Measurements from ENCODE around the gene CHFR.
"Not testable (repeated sequence)": the region's sequence is repeated elsewhere in the genome, so short reads cannot be mapped to it uniquely, and the experiment has no call there.

The CHFR gene

DNA sequence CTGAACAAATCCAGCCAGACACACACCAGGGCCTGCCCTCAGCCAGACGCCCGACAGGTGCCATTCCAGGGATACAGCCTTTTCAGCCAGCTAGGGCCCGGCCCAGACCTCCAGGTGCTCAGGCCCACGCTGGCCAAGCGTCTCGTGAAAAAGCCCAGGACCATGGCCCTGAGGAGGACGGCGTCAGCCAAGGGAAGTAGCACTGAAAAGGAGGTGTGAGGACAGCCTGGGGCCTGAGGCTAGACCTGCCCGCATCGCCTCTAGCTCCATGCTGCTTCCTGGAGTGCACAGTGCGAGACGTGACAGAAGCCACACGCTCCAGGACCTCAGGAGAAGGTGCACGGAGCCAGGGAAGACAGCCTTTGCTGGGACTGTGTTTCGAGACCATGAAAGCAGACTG is 88.6 kb downstream of the CHFR start:
- TF ChIP-seq, protein P1, sequence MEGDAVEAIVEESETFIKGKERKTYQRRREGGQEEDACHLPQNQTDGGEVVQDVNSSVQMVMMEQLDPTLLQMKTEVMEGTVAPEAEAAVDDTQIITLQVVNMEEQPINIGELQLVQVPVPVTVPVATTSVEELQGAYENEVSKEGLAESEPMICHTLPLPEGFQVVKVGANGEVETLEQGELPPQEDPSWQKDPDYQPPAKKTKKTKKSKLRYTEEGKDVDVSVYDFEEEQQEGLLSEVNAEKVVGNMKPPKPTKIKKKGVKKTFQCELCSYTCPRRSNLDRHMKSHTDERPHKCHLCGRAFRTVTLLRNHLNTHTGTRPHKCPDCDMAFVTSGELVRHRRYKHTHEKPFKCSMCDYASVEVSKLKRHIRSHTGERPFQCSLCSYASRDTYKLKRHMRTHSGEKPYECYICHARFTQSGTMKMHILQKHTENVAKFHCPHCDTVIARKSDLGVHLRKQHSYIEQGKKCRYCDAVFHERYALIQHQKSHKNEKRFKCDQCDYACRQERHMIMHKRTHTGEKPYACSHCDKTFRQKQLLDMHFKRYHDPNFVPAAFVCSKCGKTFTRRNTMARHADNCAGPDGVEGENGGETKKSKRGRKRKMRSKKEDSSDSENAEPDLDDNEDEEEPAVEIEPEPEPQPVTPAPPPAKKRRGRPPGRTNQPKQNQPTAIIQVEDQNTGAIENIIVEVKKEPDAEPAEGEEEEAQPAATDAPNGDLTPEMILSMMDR (conservative IDR thresholded peaks at IDR 0.05), result no peak
- no peak overlapping the region for H3K27ac ChIP-seq

DNA sequence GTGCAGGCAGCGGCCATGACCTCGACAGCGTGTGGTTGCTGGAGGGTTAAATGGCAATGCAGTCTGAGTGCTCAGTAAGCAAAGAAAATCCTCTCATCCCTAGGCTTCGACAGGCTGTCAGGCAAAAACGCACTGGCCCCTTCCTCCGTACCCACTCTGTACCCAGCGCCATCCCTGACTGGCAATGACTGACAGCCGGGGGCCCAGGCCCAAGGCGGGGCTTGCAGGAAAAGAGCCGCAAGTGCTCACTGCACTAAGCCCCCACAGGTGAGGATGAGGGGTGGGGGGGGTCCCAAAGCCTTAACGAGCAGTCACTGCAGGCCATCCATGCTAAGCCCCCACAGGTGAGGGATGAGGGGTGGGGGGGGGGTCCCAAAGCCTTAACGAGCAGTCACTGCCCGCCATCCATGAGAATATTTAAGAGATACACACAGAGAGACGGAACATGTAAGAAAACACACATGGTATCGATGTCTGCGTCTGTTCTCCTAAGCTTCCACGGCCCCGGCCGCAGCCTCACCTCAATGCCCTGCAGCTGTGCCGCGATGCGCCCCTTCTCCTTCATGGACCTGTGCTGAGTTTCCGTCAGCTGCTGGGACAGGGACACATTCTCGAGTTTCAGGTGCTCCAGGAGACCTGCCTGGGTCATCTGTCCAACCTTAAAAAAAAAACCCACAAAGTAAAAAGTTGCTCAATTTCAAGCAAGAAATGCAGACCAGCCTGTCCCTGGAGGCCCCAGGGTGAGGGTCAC is 89.4 kb downstream of the CHFR start:
- no peak overlapping the region for H3K27ac ChIP-seq
- TF ChIP-seq, protein P1 (conservative IDR thresholded peaks at IDR 0.05), result no peak

DNA sequence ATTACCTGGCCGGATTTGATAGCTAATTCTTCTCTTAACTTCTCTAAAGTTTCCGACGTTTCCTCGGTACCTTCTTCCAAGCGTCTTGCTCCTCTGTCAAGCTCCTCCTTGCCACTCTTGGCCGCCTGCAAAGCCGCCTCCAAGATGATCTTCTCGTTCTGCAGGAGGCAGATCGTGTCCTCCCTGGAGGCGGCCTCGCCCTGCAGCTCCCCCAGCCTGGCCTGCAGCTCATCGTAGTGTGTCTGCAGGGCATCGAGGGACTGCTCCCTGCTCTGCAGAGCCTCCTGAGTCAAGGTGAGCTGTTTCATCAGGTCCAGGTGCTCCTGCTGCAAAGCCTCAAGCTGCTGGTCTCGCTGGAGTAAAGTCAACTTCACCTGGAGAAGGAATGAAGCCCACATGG is 91.6 kb downstream of the CHFR start:
- TF ChIP-seq, protein P1 (conservative IDR thresholded peaks at IDR 0.05), result no peak

DNA sequence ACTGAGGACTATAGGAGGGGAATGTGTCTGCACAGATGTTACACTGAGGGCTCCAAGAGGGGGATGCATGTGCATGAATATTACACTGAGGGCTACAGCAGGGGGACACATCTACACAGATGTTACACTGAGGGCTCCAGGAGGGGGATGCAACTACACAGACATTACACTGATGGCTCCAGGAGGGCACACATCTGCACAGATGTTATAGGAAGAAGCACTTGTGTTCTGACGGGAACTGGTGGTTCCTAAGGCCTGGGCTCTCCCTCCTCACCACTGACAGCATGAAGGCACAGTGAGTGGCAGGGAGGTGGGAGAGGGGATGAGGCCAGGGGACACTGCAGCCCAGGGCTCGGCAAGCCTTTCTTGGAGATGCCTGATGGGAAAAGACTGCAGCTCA is 95.5 kb downstream of the CHFR start:
- not testable (repeated sequence) for H3K27ac ChIP-seq

More for the DNA sequence above, 91.6 kb downstream of the CHFR start:
- no peak overlapping the region for H3K27ac ChIP-seq

DNA sequence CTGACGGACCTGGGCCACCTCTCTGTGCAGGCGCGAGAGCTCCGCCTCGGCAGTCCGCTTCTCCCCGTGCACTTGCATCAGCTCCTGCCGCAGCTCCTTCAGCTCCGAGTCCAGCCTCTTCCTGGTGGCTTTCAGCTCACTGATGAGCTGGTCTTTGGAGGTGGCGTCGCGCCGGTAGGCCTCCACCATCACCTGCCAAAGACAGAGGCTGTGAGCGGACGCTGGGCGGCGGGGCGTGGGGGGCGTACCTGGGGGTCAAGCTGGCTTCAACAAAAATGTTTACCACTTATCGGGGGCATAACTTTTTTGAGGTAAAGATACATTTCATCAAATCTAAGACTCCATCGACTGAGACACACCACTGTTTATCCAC is 98.3 kb downstream of the CHFR start:
- no peak overlapping the region for H3K27ac ChIP-seq
- TF ChIP-seq, protein P1 (conservative IDR thresholded peaks at IDR 0.05), result no peak

DNA sequence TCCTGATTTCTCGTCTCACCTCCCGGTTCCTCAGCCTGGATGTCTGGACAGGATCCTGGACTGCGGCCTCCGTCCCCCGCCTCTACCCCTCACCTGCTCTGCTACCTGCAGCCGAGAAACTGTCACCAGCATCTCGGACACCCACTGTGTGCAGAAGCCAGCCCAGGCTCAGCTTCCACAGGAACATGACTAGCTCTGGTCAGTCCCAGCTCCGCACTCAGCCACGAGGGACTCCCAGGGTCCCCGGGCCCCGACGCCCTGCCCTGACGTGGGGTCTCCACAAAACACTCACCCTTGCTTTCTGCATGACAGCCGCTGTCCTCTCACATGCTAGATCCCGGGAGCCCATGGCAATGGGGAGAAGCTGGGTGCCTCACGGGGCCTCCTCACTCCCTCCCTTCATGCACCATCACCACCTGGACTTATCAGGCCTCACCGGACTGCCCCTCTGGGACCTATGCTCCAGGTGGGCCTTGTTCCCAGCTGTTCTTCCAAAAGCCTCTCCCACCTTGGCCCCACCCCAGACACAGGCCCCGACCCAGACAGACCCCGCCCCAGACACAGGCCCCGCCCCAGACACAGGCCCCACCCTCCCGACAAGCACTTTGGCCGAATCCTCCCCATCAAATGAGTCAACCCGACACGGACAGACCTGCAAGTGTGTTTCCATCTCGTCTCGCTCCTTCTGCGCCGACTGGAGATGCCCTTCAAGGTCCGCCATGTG is 98.9 kb downstream of the CHFR start:
- TF ChIP-seq, protein P1 (conservative IDR thresholded peaks at IDR 0.05), result no peak
- H3K27ac ChIP-seq, result no peak overlapping the region

DNA sequence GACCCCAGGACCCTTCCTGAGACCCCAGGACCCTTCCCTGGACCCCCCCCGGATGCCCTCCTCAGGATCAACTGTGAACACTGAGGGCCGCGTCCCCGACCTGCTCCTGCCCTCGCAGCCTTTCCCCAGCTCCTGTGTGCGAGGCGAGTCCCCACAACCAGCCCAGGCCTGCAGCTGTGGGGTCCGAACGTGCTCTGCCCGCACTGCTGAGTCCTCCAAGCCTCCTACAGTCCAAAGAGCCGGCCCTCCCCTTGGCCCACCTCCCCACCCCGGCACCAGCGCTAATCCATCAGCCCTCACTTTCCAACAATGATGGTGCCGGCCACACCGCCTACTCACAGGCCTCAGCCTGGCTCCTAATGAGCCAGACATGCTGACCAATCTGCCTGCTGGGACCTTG is 99.5 kb downstream of the CHFR start:
- H3K27ac ChIP-seq, result no peak overlapping the region
- TF ChIP-seq, protein P1 (conservative IDR thresholded peaks at IDR 0.05), result no peak

DNA sequence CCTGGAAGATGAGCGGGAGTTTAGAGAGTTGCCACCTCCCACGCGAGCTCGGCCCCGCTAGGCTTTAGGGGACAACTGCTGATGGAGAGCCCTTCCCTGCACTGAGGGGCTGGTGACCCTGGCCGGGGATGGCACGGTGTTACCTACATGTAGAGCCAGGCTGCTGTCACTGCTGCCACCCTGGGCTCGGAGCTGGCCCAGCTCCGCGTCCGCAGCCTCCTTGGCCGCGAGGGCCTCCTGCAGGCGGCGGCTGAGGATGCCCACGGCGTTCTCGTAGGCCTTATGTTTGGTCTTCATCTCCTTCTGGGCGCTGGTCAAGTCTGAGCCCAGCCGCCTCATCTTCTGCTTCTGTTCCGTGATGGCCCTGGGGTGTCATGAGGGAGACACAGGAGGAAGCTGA is 101.2 kb downstream of the CHFR start:
- TF ChIP-seq, protein P1 (conservative IDR thresholded peaks at IDR 0.05), result no peak
- H3K27ac ChIP-seq, result no peak overlapping the region

All from VCaP (cell line).